Large intestine (tissue), 12 donors: Measurements from ENCODE around the gene BTAF1. TPM values are rescaled to one million over a fixed set of nuclear protein-coding genes. Genes with fewer than 3 reads are reported as not detected.

Experiments used
- DNase-seq, 2 donors: peaks; one replicate each; pipeline versions ENCODE4 v3.0.0 to v3.0.0-alpha.2; 2013
- H3K27ac ChIP-seq: one replicate; pipeline ENCODE4 v1.5.1; 2013; ENCODE audit warnings: low read length
- H3K27me3 ChIP-seq: 2 replicates; pipeline ENCODE4 v1.6.1; 2013; ENCODE audit warnings: low read length; ENCODE audit not compliant: control insufficient read depth, insufficient read depth
- H3K36me3 ChIP-seq: 2 replicates; pipeline ENCODE4 v1.6.1; 2013; ENCODE audit warnings: low read length; ENCODE audit not compliant: control insufficient read depth, insufficient read depth
- H3K4me1 ChIP-seq: one replicate; pipeline ENCODE4 v1.6.1; 2013; ENCODE audit warnings: low read length; ENCODE audit not compliant: control insufficient read depth, insufficient read depth
- H3K4me3 ChIP-seq: one replicate; pipeline ENCODE4 v1.5.1; 2013; ENCODE audit warnings: low read length
- H3K9me3 ChIP-seq: one replicate; pipeline ENCODE4 v1.6.1; 2013; ENCODE audit warnings: mild to moderate bottlenecking, low read depth, low read length, moderate library complexity; ENCODE audit not compliant: control insufficient read depth
- WGBS: methylation state at CpG from one replicate; pipeline ENCODE4 v1.1.5; 2013; ENCODE audit warnings: low lambda C conversion rate; ENCODE audit not compliant: insufficient coverage; 5-methylcytosine and 5-hydroxymethylcytosine counted together
- long read RNA-seq, 11 donors: transcript quantifications; one replicate each; lab custom pipeline, GENCODE V29; 2026
- polyA plus RNA-seq: library from polyadenylated mRNA; unstranded; fragments of 120-200 nt; gene quantifications from one replicate; pipeline ENCODE4 v1.2.1, GENCODE V29; 2013

Gene BTAF1
- 50.9 TPM for polyA plus RNA-seq
- long read RNA-seq, donor 1, partial matches to known transcripts, result 6 of 6 reads
- long read RNA-seq, donor 1, other reads (novel, unspliced or antisense), result 0 of 6 reads
- long read RNA-seq, donor 2, partial matches to known transcripts, result 5 of 5 reads
- long read RNA-seq, donor 2, other reads (novel, unspliced or antisense), result 0 of 5 reads
- long read RNA-seq, donor 3, result 0 reads
- long read RNA-seq, donor 4, partial matches to known transcripts, result 0 of 1 reads
- long read RNA-seq, donor 4, other reads (novel, unspliced or antisense), result 0 of 1 reads
- long read RNA-seq, donor 5, result 0 reads
- long read RNA-seq, donor 6, partial matches to known transcripts, result 6 of 6 reads
- long read RNA-seq, donor 6, other reads (novel, unspliced or antisense), result 0 of 6 reads
- long read RNA-seq, donor 7, result 0 reads
- long read RNA-seq, donor 8, result 0 reads
- long read RNA-seq, donor 9, partial matches to known transcripts, result 8 of 8 reads
- long read RNA-seq, donor 9, other reads (novel, unspliced or antisense), result 0 of 8 reads
- long read RNA-seq, donor 10, result 0 reads
- long read RNA-seq, donor 11, result 0 reads

- Histone ChIP-seq H3K4me3 (peak within 1 kb of the TSS; percentile 84), H3K9me3 (peaks cover 11% of the 10 kb centered on the region), H3K27me3 (no peaks in the 10 kb centered on the region), H3K4me1 (peaks cover 3% of the 10 kb centered on the region), H3K27ac (peak within 1 kb of the TSS; percentile 85), H3K36me3 (no peaks in the 10 kb centered on the region)
- WGBS, result 0% methylated on average over 1 of the region's 65 CpGs
- DNase-seq, result peak; percentile 96 to 98
Observed at GRCh38 chr10:91923371-91924211, at the start of gene BTAF1. Gene BTAF1, plus strand, starts transcription at chr10:91923770. Its CDS starts 307 bp downstream, at chr10:91924077.

- no peaks in the 10 kb centered on the region for H3K36me3 ChIP-seq
- H3K9me3 ChIP-seq, result no peaks in the 10 kb centered on the region
- peaks cover 3% of the 10 kb centered on the region for H3K27me3 ChIP-seq
- H3K27ac ChIP-seq, result no peak overlapping the region
- no CpG with 5 or more reads among the region's 2 CpGs for WGBS
- DNase-seq, result no peak
- H3K4me3 ChIP-seq, result no peak overlapping the region
- H3K4me1 ChIP-seq, result no peaks in the 10 kb centered on the region
Observed at GRCh38 chr10:91875156-91875555, 48.4 kb upstream of the BTAF1 start.

GRCh38 chr10:91875779-91876178 lies 47.8 kb upstream of the BTAF1 start:
- no peak for DNase-seq
- H3K27ac ChIP-seq, result no peak overlapping the region
- 100% methylated on average over 1 of the region's 1 CpG for WGBS
- no peaks in the 10 kb centered on the region for H3K9me3 ChIP-seq
- H3K4me3 ChIP-seq, result no peak overlapping the region
- H3K27me3 ChIP-seq, result peaks cover 3% of the 10 kb centered on the region
- no peaks in the 10 kb centered on the region for H3K4me1 ChIP-seq
- H3K36me3 ChIP-seq, result no peaks in the 10 kb centered on the region

GRCh38 chr10:91879515-91880170 lies 43.9 kb upstream of the BTAF1 start:
- Histone ChIP-seq H3K9me3 (no peaks in the 10 kb centered on the region), H3K4me3 (no peak overlapping the region), H3K4me1 (peaks cover 10% of the 10 kb centered on the region), H3K36me3 (no peaks in the 10 kb centered on the region), H3K27ac (no peak overlapping the region), H3K27me3 (peaks cover 3% of the 10 kb centered on the region)
- DNase-seq, result no peak
- no CpG with 5 or more reads among the region's 7 CpGs for WGBS

GRCh38 chr10:91880310-91880709 lies 43.3 kb upstream of the BTAF1 start:
- H3K36me3 ChIP-seq, result no peaks in the 10 kb centered on the region
- DNase-seq, result no peak
- no CpG with 5 or more reads among the region's 3 CpGs for WGBS
- peaks cover 3% of the 10 kb centered on the region for H3K27me3 ChIP-seq
- no peak overlapping the region for H3K27ac ChIP-seq
- no peaks in the 10 kb centered on the region for H3K9me3 ChIP-seq
- no peak overlapping the region for H3K4me3 ChIP-seq
- H3K4me1 ChIP-seq, result peaks cover 10% of the 10 kb centered on the region

- Histone ChIP-seq H3K4me1 (peaks cover 16% of the 10 kb centered on the region), H3K4me3 (peak overlapping the region; percentile 16), H3K9me3 (no peaks in the 10 kb centered on the region), H3K27ac (peak overlapping the region; percentile 43), H3K27me3 (peaks cover 18% of the 10 kb centered on the region), H3K36me3 (no peaks in the 10 kb centered on the region)
- 40% methylated on average over 2 of the region's 20 CpGs for WGBS
- peak; percentile 54 to 76 for DNase-seq
Observed at GRCh38 chr10:91883549-91884444, 39.8 kb upstream of the BTAF1 start.

- Histone ChIP-seq H3K36me3 (no peaks in the 10 kb centered on the region), H3K27me3 (peaks cover 16% of the 10 kb centered on the region), H3K27ac (no peak overlapping the region), H3K4me1 (peaks cover 16% of the 10 kb centered on the region), H3K4me3 (no peak overlapping the region), H3K9me3 (no peaks in the 10 kb centered on the region)
- no CpG with 5 or more reads among the region's 1 CpG for whole genome bisulfite sequencing
- DNase-seq, result no peak
Observed at GRCh38 chr10:91884536-91884935, 39.0 kb upstream of the BTAF1 start.

GRCh38 chr10:91885362-91886079 lies 38.0 kb upstream of the BTAF1 start:
- H3K4me3 ChIP-seq, result no peak overlapping the region
- H3K27me3 ChIP-seq, result peaks cover 18% of the 10 kb centered on the region
- no peaks in the 10 kb centered on the region for H3K36me3 ChIP-seq
- H3K4me1 ChIP-seq, result peaks cover 16% of the 10 kb centered on the region
- no peak for DNase-seq
- no peak overlapping the region for H3K27ac ChIP-seq
- no peaks in the 10 kb centered on the region for H3K9me3 ChIP-seq
- no CpG with 5 or more reads among the region's 9 CpGs for WGBS

- Histone ChIP-seq H3K27ac (no peak overlapping the region), H3K4me1 (peaks cover 16% of the 10 kb centered on the region), H3K4me3 (peak overlapping the region; percentile 40), H3K27me3 (peaks cover 18% of the 10 kb centered on the region), H3K9me3 (no peaks in the 10 kb centered on the region), H3K36me3 (no peaks in the 10 kb centered on the region)
- WGBS, result 75% methylated on average over 1 of the region's 6 CpGs
- DNase-seq, result no peak
Observed at GRCh38 chr10:91886954-91887271, 36.7 kb upstream of the BTAF1 start.
